ENCODE measurements around the gene SCP2D1. TPM values are rescaled to one million over a fixed set of nuclear protein-coding genes. Genes with fewer than 3 reads are reported as not detected.

The SCP2D1 gene
- total and polyA plus RNA-seq, 3 experiments from 2014 or later, result not detected

GRCh38 chr20:18796282-18796833, 17.2 kb upstream of the SCP2D1 start:
- Histone ChIP-seq H3K4me3 (ENCODE audit: low read length) (no peak overlapping the region), H3K36me3 (ENCODE audit: insufficient read depth, low read length) (no peaks in the 10 kb centered on the region), H3K9me3 (ENCODE audit: low read length) (no peaks in the 10 kb centered on the region), H3K27me3 (ENCODE audit: insufficient read depth, low read length, poor library complexity, severe bottlenecking) (no peaks in the 10 kb centered on the region), H3K4me1 (ENCODE audit: insufficient read depth, low read length) (peaks cover 12% of the 10 kb centered on the region), H3K27ac (ENCODE audit: low read depth, low read length) (no peak overlapping the region)
- DNase-seq, result no peak
- Mint-ChIP-seq H3K9me3 (peaks cover 0 to 6% (median 0%) of the 10 kb centered on the region in 5 donors), H3K4me3 (peak overlapping the region in 1 of 7 donors; percentile 19), H3K27ac (peak overlapping the region in 1 of 8 donors; percentile 5), H3K36me3 (peaks cover 0 to 22% (median 4%) of the 10 kb centered on the region in 3 donors), H3K4me1 (peaks cover 8 to 20% (median 20%) of the 10 kb centered on the region in 3 donors), H3K27me3 (peaks cover 6 to 28% of the 10 kb centered on the region in 2 donors)
- POLR2A ChIA-PET, result no interaction called here
- CTCF ChIA-PET, result no interaction called here

- POLR2A ChIA-PET, result no interaction called here
- CTCF ChIA-PET, result no interaction called here
Observed at GRCh38 chr20:18801516-18801915, 12.1 kb upstream of the SCP2D1 start.

GRCh38 chr20:18802012-18802634, 11.5 kb upstream of the SCP2D1 start:
- no peak overlapping the region for H3K4me3 ChIP-seq (ENCODE audit: low read length)
- H3K36me3 ChIP-seq (ENCODE audit: insufficient read depth, low read length), result no peaks in the 10 kb centered on the region
- H3K9me3 ChIP-seq (ENCODE audit: low read length), result no peaks in the 10 kb centered on the region
- DNase-seq, result no peak
- peaks cover 0 to 19% (median 0%) of the 10 kb centered on the region in 3 donors for H3K36me3 Mint-ChIP-seq
- no peak overlapping the region for H3K27ac ChIP-seq (ENCODE audit: low read depth, low read length)
- H3K27ac Mint-ChIP-seq, result no peak overlapping the region
- CTCF ChIA-PET, result no interaction called here
- H3K4me1 Mint-ChIP-seq, result peaks cover 2 to 6% (median 4%) of the 10 kb centered on the region in 3 donors
- no peak overlapping the region for H3K4me3 Mint-ChIP-seq
- H3K9me3 Mint-ChIP-seq, result no peaks in the 10 kb centered on the region
- peaks cover 18% of the 10 kb centered on the region for H3K4me1 ChIP-seq (ENCODE audit: insufficient read depth, low read length)
- no peaks in the 10 kb centered on the region for H3K27me3 ChIP-seq (ENCODE audit: insufficient read depth, low read length, poor library complexity, severe bottlenecking)
- POLR2A ChIA-PET, result no interaction called here
- H3K27me3 Mint-ChIP-seq, result peaks cover 4 to 35% of the 10 kb centered on the region in 2 donors

More at GRCh38 chr20:18801516-18801915, 12.1 kb upstream of the SCP2D1 start:
- H3K27ac ChIP-seq (ENCODE audit: low read depth, low read length), result no peak overlapping the region
- Mint-ChIP-seq H3K4me3 (no peak overlapping the region), H3K36me3 (peaks cover 0 to 19% (median 0%) of the 10 kb centered on the region in 3 donors), H3K27ac (no peak overlapping the region), H3K4me1 (peaks cover 2 to 6% (median 4%) of the 10 kb centered on the region in 3 donors), H3K27me3 (peaks cover 3 to 35% of the 10 kb centered on the region in 2 donors), H3K9me3 (peaks cover 0 to under 1% (median 0%) of the 10 kb centered on the region in 5 donors)
- H3K4me3 ChIP-seq (ENCODE audit: low read length), result no peak overlapping the region
- H3K36me3 ChIP-seq (ENCODE audit: insufficient read depth, low read length), result no peaks in the 10 kb centered on the region
- H3K27me3 ChIP-seq (ENCODE audit: insufficient read depth, low read length, poor library complexity, severe bottlenecking), result no peaks in the 10 kb centered on the region
- H3K9me3 ChIP-seq (ENCODE audit: low read length), result no peaks in the 10 kb centered on the region
- no peak for DNase-seq
- H3K4me1 ChIP-seq (ENCODE audit: insufficient read depth, low read length), result peaks cover 16% of the 10 kb centered on the region

- H3K4me1 ChIP-seq (ENCODE audit: insufficient read depth, low read length), result peaks cover 18% of the 10 kb centered on the region
- no peaks in the 10 kb centered on the region for H3K27me3 ChIP-seq (ENCODE audit: insufficient read depth, low read length, poor library complexity, severe bottlenecking)
- no peak overlapping the region for H3K4me3 ChIP-seq (ENCODE audit: low read length)
- Mint-ChIP-seq H3K36me3 (peaks cover 0 to 5% (median 0%) of the 10 kb centered on the region in 3 donors), H3K4me3 (no peak overlapping the region), H3K9me3 (no peaks in the 10 kb centered on the region), H3K4me1 (peaks cover 2 to 6% (median 4%) of the 10 kb centered on the region in 3 donors), H3K27ac (peak overlapping the region in 2 of 8 donors; percentile 5 to 12), H3K27me3 (peaks cover 1 to 35% of the 10 kb centered on the region in 2 donors)
- peak in 1 of 5 donors; percentile 50 for DNase-seq
- ChIA-PET CTCF (no interaction called here), POLR2A (no interaction called here)
- no peak overlapping the region for H3K27ac ChIP-seq (ENCODE audit: low read depth, low read length)
- no peaks in the 10 kb centered on the region for H3K9me3 ChIP-seq (ENCODE audit: low read length)
- H3K36me3 ChIP-seq (ENCODE audit: insufficient read depth, low read length), result no peaks in the 10 kb centered on the region
Observed at GRCh38 chr20:18805881-18806280, 7.7 kb upstream of the SCP2D1 start.

GRCh38 chr20:18808712-18809111, 4.9 kb upstream of the SCP2D1 start:
- Histone ChIP-seq H3K4me1 (ENCODE audit: insufficient read depth, low read length) (peaks cover 18% of the 10 kb centered on the region), H3K27ac (ENCODE audit: low read depth, low read length) (no peak overlapping the region), H3K9me3 (ENCODE audit: low read length) (no peaks in the 10 kb centered on the region), H3K27me3 (ENCODE audit: insufficient read depth, low read length, poor library complexity, severe bottlenecking) (no peaks in the 10 kb centered on the region), H3K4me3 (ENCODE audit: low read length) (no peak overlapping the region), H3K36me3 (ENCODE audit: insufficient read depth, low read length) (no peaks in the 10 kb centered on the region)
- H3K36me3 Mint-ChIP-seq, result no peaks in the 10 kb centered on the region
- peaks cover 1 to 33% of the 10 kb centered on the region in 2 donors for H3K27me3 Mint-ChIP-seq
- H3K4me1 Mint-ChIP-seq, result peaks cover 2 to 6% (median 4%) of the 10 kb centered on the region in 3 donors
- ChIA-PET CTCF (no interaction called here), POLR2A (no interaction called here)
- DNase-seq, result no peak
- no peak overlapping the region for H3K4me3 Mint-ChIP-seq
- H3K9me3 Mint-ChIP-seq, result no peaks in the 10 kb centered on the region
- H3K27ac Mint-ChIP-seq, result peak overlapping the region in 1 of 8 donors; percentile 65

GRCh38 chr20:18811186-18811585, 2.4 kb upstream of the SCP2D1 start:
- ChIA-PET POLR2A (no interaction called here), CTCF (no interaction called here)
- Mint-ChIP-seq H3K4me3 (no peak overlapping the region), H3K4me1 (no peaks in the 10 kb centered on the region), H3K9me3 (no peaks in the 10 kb centered on the region), H3K36me3 (no peaks in the 10 kb centered on the region), H3K27ac (no peak overlapping the region), H3K27me3 (peaks cover 7 to 34% of the 10 kb centered on the region in 2 donors)
- Histone ChIP-seq H3K27me3 (ENCODE audit: insufficient read depth, low read length, poor library complexity, severe bottlenecking) (no peaks in the 10 kb centered on the region), H3K27ac (ENCODE audit: low read depth, low read length) (no peak overlapping the region), H3K36me3 (ENCODE audit: insufficient read depth, low read length) (no peaks in the 10 kb centered on the region), H3K4me1 (ENCODE audit: insufficient read depth, low read length) (peaks cover 5% of the 10 kb centered on the region), H3K4me3 (ENCODE audit: low read length) (no peak overlapping the region), H3K9me3 (ENCODE audit: low read length) (no peaks in the 10 kb centered on the region)
- no peak for DNase-seq

- Histone ChIP-seq H3K4me3 (ENCODE audit: low read length) (no peak overlapping the region), H3K27me3 (ENCODE audit: insufficient read depth, low read length, poor library complexity, severe bottlenecking) (no peaks in the 10 kb centered on the region), H3K9me3 (ENCODE audit: low read length) (no peaks in the 10 kb centered on the region), H3K4me1 (ENCODE audit: insufficient read depth, low read length) (no peaks in the 10 kb centered on the region), H3K27ac (ENCODE audit: low read depth, low read length) (no peak overlapping the region), H3K36me3 (ENCODE audit: insufficient read depth, low read length) (no peaks in the 10 kb centered on the region)
- Mint-ChIP-seq H3K9me3 (no peaks in the 10 kb centered on the region), H3K27me3 (peaks cover 6 to 34% of the 10 kb centered on the region in 2 donors), H3K4me1 (no peaks in the 10 kb centered on the region), H3K36me3 (no peaks in the 10 kb centered on the region), H3K27ac (no peak overlapping the region), H3K4me3 (no peak overlapping the region)
- ChIA-PET CTCF (no interaction called here), POLR2A (no interaction called here)
- DNase-seq, result no peak
Observed at GRCh38 chr20:18811904-18812303, 1.7 kb upstream of the SCP2D1 start.

- ChIA-PET POLR2A (no interaction called here), CTCF (no interaction called here)
- no peaks in the 10 kb centered on the region for H3K9me3 Mint-ChIP-seq
- H3K27ac Mint-ChIP-seq, result no peak overlapping the region
- H3K9me3 ChIP-seq (ENCODE audit: low read length), result no peaks in the 10 kb centered on the region
- no peak overlapping the region for H3K4me3 Mint-ChIP-seq
- no peak overlapping the region for H3K4me3 ChIP-seq (ENCODE audit: low read length)
- DNase-seq, result no peak
- no peaks in the 10 kb centered on the region for H3K27me3 ChIP-seq (ENCODE audit: insufficient read depth, low read length, poor library complexity, severe bottlenecking)
- H3K27me3 Mint-ChIP-seq, result peaks cover 10 to 20% of the 10 kb centered on the region in 2 donors
- H3K27ac ChIP-seq (ENCODE audit: low read depth, low read length), result no peak overlapping the region
- H3K4me1 ChIP-seq (ENCODE audit: insufficient read depth, low read length), result no peaks in the 10 kb centered on the region
- H3K36me3 ChIP-seq (ENCODE audit: insufficient read depth, low read length), result no peaks in the 10 kb centered on the region
- no peaks in the 10 kb centered on the region for H3K4me1 Mint-ChIP-seq
- H3K36me3 Mint-ChIP-seq, result no peaks in the 10 kb centered on the region
Observed at GRCh38 chr20:18815194-18815942, 1.8 kb downstream of the SCP2D1 start.
